Measurements from ENCODE around the gene SOWAHC.

DNA sequence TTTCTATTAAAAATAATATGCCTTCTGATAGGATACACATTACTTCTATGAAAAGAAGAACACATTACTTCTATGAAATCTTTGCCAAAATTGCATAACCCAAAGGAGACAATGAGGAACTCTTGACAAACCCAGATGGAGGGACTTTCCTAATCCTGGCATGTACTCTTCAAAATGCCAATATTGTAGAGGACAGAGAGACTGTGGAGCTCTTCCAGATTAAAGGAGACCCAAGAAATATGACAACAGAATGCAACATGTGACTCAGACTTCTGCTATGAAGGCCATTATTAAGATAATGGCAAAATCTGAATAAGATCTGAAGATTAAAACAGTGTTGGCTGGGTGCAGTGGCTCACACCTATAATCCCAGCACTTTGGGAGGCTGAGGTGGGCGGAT lies 22.2 kb downstream of the SOWAHC start:
- TF ChIP-seq, protein P1, sequence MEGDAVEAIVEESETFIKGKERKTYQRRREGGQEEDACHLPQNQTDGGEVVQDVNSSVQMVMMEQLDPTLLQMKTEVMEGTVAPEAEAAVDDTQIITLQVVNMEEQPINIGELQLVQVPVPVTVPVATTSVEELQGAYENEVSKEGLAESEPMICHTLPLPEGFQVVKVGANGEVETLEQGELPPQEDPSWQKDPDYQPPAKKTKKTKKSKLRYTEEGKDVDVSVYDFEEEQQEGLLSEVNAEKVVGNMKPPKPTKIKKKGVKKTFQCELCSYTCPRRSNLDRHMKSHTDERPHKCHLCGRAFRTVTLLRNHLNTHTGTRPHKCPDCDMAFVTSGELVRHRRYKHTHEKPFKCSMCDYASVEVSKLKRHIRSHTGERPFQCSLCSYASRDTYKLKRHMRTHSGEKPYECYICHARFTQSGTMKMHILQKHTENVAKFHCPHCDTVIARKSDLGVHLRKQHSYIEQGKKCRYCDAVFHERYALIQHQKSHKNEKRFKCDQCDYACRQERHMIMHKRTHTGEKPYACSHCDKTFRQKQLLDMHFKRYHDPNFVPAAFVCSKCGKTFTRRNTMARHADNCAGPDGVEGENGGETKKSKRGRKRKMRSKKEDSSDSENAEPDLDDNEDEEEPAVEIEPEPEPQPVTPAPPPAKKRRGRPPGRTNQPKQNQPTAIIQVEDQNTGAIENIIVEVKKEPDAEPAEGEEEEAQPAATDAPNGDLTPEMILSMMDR (IDR thresholded peaks at IDR 0.05; ENCODE audit: low read length) = no peak
- no peak for TF ChIP-seq EZH2 (IDR thresholded peaks at IDR 0.05; ENCODE audit: borderline replicate concordance, low read length)
